CD4-positive, alpha-beta T cell (primary cell): ENCODE data around the gene ZMYND19. TPM values are rescaled to one million over a fixed set of nuclear protein-coding genes. Genes with fewer than 3 reads are reported as not detected.

Experiments
- ATAC-seq: fragments of 200-7000 bp; cut with Tn5 transposase; one replicate; pipeline ENCODE4 v1.10.0; 2022; ENCODE audit warnings: mild to moderate bottlenecking; ENCODE audit not compliant: poor library complexity
- CTCF ChIA-PET: fragments of 350-600 bp; sonication (Branson Sonifier 250); formaldehyde crosslinking; loops from one replicate; lab custom pipeline; 2021; ENCODE audit warnings: antibody characterized with exemption, inconsistent platforms; lab: Charles Lee
- POLR2A ChIA-PET: fragments of 350-600 bp; sonication (Branson Sonifier 250); formaldehyde crosslinking; loops from one replicate; lab custom pipeline; 2021; ENCODE audit warnings: antibody characterized with exemption, inconsistent platforms; lab: Charles Lee
- DNase-seq, 14 experiments: peaks; one replicate each; pipeline ENCODE4 v3.0.0-alpha.2; 2013 to 2020; ENCODE audit warnings: mixed read lengths in 2 of 14
- H3K27ac ChIP-seq, 2 donors: one replicate each; pipeline versions ENCODE4 v1.5.1 to v1.7.0; 2013; ENCODE audit warnings: low read length in 2 of 2, low read depth in 1 of 2, mild to moderate bottlenecking in 1 of 2
- H3K27me3 ChIP-seq, 2 experiments: 1 replicate in 1 of 2; 2 replicates in 1 of 2; pipeline versions ENCODE4 v1.6.1 to v1.7.0; 2013; ENCODE audit warnings: low read length in 2 of 2, control low read depth in 1 of 2, mild to moderate bottlenecking in 1 of 2, moderate library complexity in 1 of 2; ENCODE audit not compliant: insufficient read depth in 2 of 2, control insufficient read depth in 1 of 2
- H3K36me3 ChIP-seq: one replicate; pipeline ENCODE4 v1.6.1; 2013; ENCODE audit warnings: low read length, control low read depth; ENCODE audit not compliant: insufficient read depth
- H3K4me1 ChIP-seq: one replicate; pipeline ENCODE4 v1.6.1; 2013; ENCODE audit warnings: low read length, control low read depth; ENCODE audit not compliant: insufficient read depth
- H3K4me3 ChIP-seq: one replicate; pipeline ENCODE4 v1.5.1; 2013; ENCODE audit warnings: mild to moderate bottlenecking, low read length, moderate library complexity
- H3K9me3 ChIP-seq, 2 experiments: 1 replicate in 1 of 2; 2 replicates in 1 of 2; pipeline versions ENCODE4 v1.6.1 to v1.7.0; 2013; ENCODE audit warnings: low read length in 2 of 2, mild to moderate bottlenecking in 2 of 2, control low read depth in 1 of 2, moderate library complexity in 1 of 2; ENCODE audit not compliant: control insufficient read depth in 1 of 2, insufficient read depth in 1 of 2
- H3K27ac Mint-ChIP-seq: one replicate; pipeline ENCODE4 v1.8.0; 2020; ENCODE audit warnings: mixed read lengths
- H3K27me3 Mint-ChIP-seq: one replicate; pipeline ENCODE4 v1.8.0; 2021; ENCODE audit warnings: mixed read lengths
- H3K36me3 Mint-ChIP-seq: one replicate; pipeline ENCODE4 v1.8.0; 2021; ENCODE audit warnings: low read depth, mixed read lengths
- H3K4me1 Mint-ChIP-seq: one replicate; pipeline ENCODE4 v1.8.0; 2021; ENCODE audit warnings: low read depth, mixed read lengths
- H3K4me3 Mint-ChIP-seq: one replicate; pipeline ENCODE4 v1.8.0; 2020; ENCODE audit warnings: mild to moderate bottlenecking, mixed read lengths
- H3K9me3 Mint-ChIP-seq: one replicate; pipeline ENCODE4 v1.8.0; 2020; ENCODE audit warnings: mixed read lengths
- intact Hi-C, 2 experiments: fragments of 100-400 bp; cut with DNase I in 1 of 2; cut with micrococcal nuclease in 1 of 2; formaldehyde crosslinking; loops; one replicate each; pipeline versions ENCODE4 v1.15.1 to v1.9.0; 2023 to 2025; cut with DNase I, micrococcal nuclease
- total RNA-seq, 174 experiments: library from RNA in 2 of 174; stranded (reverse) in 2 of 174; gene quantifications; one replicate each; pipeline ENCODE4 v1.2.3 and lab custom pipeline; 2021 to 2026
- TF ChIP-seq, protein P1 (sequence below): fragments of 200-600 bp; IDR thresholded peaks from one replicate; pipeline ENCODE4 v1.8.0; 2022; ENCODE audit warnings: antibody characterized with exemption, mild to moderate bottlenecking

The ZMYND19 gene
- total RNA-seq, 2 experiments from 2014 or later: 8.6 to 11.3 TPM

DNA sequence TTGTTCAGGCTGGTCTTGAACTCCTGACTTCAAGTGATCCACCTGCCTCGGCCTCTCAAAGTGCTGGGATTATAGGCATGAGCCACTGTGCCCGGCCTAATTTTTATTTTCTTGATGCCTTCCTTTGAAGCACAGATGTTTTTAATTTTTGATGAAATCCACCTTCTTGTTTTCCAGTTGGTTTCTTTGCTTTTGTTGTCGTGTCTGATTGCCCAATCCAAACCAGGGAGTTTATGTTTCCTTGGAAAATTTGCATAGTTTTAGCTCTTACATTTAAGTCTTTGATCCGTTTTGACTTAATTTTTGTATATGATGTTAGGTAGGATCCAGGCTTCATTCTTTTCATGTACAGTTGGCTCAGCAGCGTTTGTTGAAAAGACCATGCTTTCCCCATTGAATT lies 43.7 kb upstream of the ZMYND19 start:
- intact Hi-C loops: no loop called here
- TF ChIP-seq, protein P1, sequence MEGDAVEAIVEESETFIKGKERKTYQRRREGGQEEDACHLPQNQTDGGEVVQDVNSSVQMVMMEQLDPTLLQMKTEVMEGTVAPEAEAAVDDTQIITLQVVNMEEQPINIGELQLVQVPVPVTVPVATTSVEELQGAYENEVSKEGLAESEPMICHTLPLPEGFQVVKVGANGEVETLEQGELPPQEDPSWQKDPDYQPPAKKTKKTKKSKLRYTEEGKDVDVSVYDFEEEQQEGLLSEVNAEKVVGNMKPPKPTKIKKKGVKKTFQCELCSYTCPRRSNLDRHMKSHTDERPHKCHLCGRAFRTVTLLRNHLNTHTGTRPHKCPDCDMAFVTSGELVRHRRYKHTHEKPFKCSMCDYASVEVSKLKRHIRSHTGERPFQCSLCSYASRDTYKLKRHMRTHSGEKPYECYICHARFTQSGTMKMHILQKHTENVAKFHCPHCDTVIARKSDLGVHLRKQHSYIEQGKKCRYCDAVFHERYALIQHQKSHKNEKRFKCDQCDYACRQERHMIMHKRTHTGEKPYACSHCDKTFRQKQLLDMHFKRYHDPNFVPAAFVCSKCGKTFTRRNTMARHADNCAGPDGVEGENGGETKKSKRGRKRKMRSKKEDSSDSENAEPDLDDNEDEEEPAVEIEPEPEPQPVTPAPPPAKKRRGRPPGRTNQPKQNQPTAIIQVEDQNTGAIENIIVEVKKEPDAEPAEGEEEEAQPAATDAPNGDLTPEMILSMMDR: no peak
- H3K9me3 Mint-ChIP-seq: no peaks in the 10 kb centered on the region
- H3K27ac Mint-ChIP-seq: no peak overlapping the region
- no peak overlapping the region for H3K4me3 Mint-ChIP-seq
- H3K4me3 ChIP-seq: no peak overlapping the region
- H3K27me3 Mint-ChIP-seq: no peaks in the 10 kb centered on the region
- H3K9me3 ChIP-seq: no peaks in the 10 kb centered on the region
- POLR2A ChIA-PET: no interaction called here
- ATAC-seq (no peak), DNase-seq (no peak)
- H3K36me3 Mint-ChIP-seq: peaks cover 3% of the 10 kb centered on the region
- no peaks in the 10 kb centered on the region for H3K27me3 ChIP-seq
- H3K4me1 ChIP-seq: peaks cover 44% of the 10 kb centered on the region
- no peak overlapping the region for H3K27ac ChIP-seq
- H3K4me1 Mint-ChIP-seq: peaks cover 64% of the 10 kb centered on the region
- peaks cover 4% of the 10 kb centered on the region for H3K36me3 ChIP-seq
- CTCF ChIA-PET: no interaction called here

DNA sequence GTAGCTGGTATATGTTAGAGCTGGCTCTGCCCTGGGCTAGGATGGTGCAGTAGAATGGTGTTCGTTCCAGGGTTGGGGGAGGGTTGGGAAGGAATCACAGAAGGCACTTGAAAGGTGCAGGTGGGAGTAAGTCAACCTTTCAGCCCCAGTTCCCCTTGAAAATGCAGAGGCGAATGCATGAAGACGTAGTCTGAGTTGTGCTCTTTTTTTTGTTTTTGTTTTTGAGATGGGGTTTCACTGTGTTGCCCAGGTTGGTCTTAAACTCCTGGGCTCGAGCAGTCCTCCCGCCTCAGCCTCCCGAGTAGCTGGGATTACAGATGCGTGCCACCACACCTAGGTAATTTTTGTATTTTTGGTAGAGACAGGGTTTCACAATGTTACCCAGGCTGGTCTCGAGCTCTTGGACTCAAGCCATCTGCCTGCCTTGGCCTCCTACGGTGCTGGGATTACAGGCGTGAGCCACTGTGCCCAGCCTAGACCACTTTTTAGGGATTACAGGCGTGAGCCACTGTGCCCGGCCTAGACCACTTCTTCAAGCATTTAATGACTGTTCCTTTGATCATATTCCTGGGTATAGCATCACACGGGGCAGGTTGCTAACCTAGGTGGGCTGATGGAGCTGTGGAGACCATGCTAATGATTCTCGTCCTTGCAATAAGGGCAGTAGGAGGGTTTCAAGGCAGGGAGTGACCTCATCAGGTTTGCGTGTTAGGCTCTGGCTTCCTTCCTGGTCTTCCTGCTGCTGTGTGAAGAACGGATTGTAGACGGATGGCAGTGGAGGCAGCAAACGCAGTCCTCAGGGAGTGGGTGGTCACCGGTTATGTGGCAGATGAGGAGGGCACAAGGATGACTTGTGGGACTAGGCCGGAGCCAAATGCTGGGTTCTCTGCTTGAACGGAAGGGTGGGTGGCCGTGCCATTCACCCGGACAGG lies 42.2 kb upstream of the ZMYND19 start:
- H3K27me3 Mint-ChIP-seq: no peaks in the 10 kb centered on the region
- POLR2A ChIA-PET: no interaction called here
- H3K36me3 ChIP-seq: peaks cover 4% of the 10 kb centered on the region
- H3K27ac Mint-ChIP-seq: peak overlapping the region; percentile 10
- peaks cover 68% of the 10 kb centered on the region for H3K4me1 Mint-ChIP-seq
- no peak overlapping the region for H3K4me3 ChIP-seq
- intact Hi-C loops: no loop called here
- no peaks in the 10 kb centered on the region for H3K27me3 ChIP-seq
- no peaks in the 10 kb centered on the region for H3K9me3 Mint-ChIP-seq
- ATAC-seq: no peak
- DNase-seq: no peak
- no peak overlapping the region for H3K27ac ChIP-seq
- no peaks in the 10 kb centered on the region for H3K9me3 ChIP-seq
- H3K36me3 Mint-ChIP-seq: no peaks in the 10 kb centered on the region
- CTCF ChIA-PET: no interaction called here
- H3K4me3 Mint-ChIP-seq: no peak overlapping the region
- peaks cover 52% of the 10 kb centered on the region for H3K4me1 ChIP-seq
- TF ChIP-seq, protein P1: no peak

DNA sequence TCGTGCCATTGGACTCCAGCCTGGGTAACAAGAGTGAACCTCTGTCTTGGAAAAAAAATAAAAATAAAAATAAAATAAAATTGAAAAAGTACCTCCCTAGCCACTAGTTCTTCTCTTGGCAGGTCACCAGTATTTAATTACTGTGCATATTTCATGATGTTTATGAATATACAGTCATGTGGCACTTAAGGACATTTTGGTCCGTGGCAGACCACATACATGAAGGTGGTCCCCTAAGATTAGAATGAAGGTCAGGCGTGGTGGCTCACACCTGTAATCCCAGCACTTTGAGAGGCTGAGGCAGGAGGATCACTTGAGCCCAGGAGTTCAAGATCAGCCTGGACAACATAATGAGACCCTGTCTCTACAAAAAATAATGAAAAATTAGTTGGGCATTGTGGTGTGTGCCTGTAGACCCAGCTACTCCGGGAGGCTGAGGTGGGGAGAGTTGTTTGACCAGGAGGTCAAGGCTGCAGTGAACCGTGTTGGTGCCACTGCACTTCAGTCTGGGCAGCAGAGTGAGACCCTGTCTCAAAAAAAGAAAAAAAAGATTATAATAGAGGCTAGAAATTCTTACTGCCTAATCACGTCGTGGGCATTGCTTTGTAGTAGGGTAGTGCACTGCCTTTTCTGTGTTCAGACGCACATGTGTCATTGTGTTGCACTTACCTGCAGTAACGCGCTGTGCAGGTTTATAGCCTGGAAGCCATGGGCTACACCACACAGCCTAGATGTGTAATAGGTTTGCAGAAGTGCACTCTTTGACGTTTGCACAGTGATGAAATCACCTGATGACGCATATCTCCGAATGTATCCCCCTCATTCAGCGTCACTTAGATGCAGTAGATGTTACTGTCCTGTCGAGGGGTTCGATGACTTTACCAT lies 41.3 kb upstream of the ZMYND19 start:
- no peaks in the 10 kb centered on the region for H3K27me3 ChIP-seq
- Mint-ChIP-seq H3K9me3 (no peaks in the 10 kb centered on the region), H3K4me3 (peak overlapping the region; percentile 25), H3K27ac (peak overlapping the region; percentile 10), H3K4me1 (peaks cover 66% of the 10 kb centered on the region), H3K36me3 (no peaks in the 10 kb centered on the region), H3K27me3 (no peaks in the 10 kb centered on the region)
- TF ChIP-seq, protein P1: no peak
- peaks cover 60% of the 10 kb centered on the region for H3K4me1 ChIP-seq
- POLR2A ChIA-PET: no interaction called here
- H3K4me3 ChIP-seq: no peak overlapping the region
- H3K9me3 ChIP-seq: no peaks in the 10 kb centered on the region
- no peak for ATAC-seq
- H3K27ac ChIP-seq: no peak overlapping the region
- intact Hi-C loops: no loop called here
- no peak for DNase-seq
- CTCF ChIA-PET: no interaction called here
- peaks cover 4% of the 10 kb centered on the region for H3K36me3 ChIP-seq
